ENCODE data around the gene ATF7IP2. TPM values are rescaled to one million over a fixed set of nuclear protein-coding genes. Genes with fewer than 3 reads are reported as not detected.

Gene ATF7IP2
- total RNA-seq, 1 experiment from 2014 or later, result 7.4 TPM

DNA sequence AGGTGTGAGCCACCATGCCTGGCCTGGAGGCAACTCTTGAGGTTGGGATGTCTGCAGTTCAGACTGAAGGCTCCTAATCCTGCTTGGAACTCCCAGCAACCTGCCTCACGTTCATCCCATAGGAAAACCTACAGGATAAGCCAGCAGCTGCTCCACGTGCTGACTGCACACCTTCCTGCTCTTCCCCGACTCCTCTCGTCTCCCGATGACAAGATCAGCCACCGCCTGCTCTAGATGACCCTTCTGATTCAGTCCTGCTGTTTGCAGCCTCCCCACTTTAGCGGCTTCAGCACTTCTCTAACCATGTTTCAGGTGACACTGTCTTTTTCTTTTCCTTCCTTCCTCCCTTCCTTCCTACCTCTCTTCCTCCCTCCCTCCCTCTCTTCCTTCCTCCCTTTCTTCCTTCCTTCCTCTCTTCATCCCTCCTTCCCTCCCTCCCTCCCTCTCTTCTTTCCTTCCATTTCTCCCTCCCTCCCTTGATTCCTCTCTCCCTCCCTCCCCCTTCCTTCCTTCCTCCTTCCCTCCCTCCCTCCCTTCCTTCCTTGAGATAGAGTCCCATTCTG, 132.7 kb downstream of the ATF7IP2 start:
- Histone ChIP-seq H3K9me3 (ENCODE audit: control insufficient read depth in 1 of 2, insufficient read depth in 1 of 2, low read depth in 1 of 2, low read length in 2 of 2) (no peaks in the 10 kb centered on the region), H3K9ac (ENCODE audit: low read length) (no peak overlapping the region), H3K36me3 (ENCODE audit: control insufficient read depth in 1 of 2, insufficient read depth in 2 of 2, low read length in 2 of 2) (0 out of 4 replicates have a peak, but pooled peaks cover 0 to under 1% of the 10 kb centered on the region in 2 experiments), H4K20me1 (ENCODE audit: insufficient read depth) (no peaks in the 10 kb centered on the region), H3K9me2 (ENCODE audit: insufficient read depth) (no peaks in the 10 kb centered on the region), H2AFZ (ENCODE audit: low read depth, low read length, poor library complexity, severe bottlenecking) (no peak overlapping the region), H3K4me1 (ENCODE audit: control insufficient read depth in 1 of 2, insufficient read depth in 2 of 2, low read length in 2 of 2) (no peaks in the 10 kb centered on the region), H3K4me2 (ENCODE audit: low read length) (no peak overlapping the region), H3K79me2 (ENCODE audit: insufficient read depth, low read length) (no peaks in the 10 kb centered on the region), H3K27ac (ENCODE audit: low read depth, low read length) (no peak overlapping the region), H3K4me3 (replicated peaks in 1 of 2; ENCODE audit: low read depth in 1 of 2, low read length in 2 of 2) (no peak overlapping the region), H3K27me3 (ENCODE audit: insufficient read depth, low read length) (no peaks in the 10 kb centered on the region)
- RAD21 ChIA-PET (ENCODE audit: low non-redundant PET in 1 of 2, low total read pairs in 2 of 2, uncharacterized antibody in 2 of 2, unreplicated experiment in 2 of 2), result no interaction called here
- BruUV-seq (replicated peaks), result no TSS peak
- intact Hi-C loops (cut with micrococcal nuclease), result no loop called here
- CTCF ChIA-PET, result interaction anchor here (0.9 to 1.3 kb wide), 2 partner anchors 218 to 219 kb away, joined by 3 to 4 read pairs; no protein-coding TSS in a partner anchor
- no peak for DNase-seq (ENCODE audit: low read depth, low spot score)
- no peak for TF ChIP-seq SIN3A (IDR thresholded peaks at IDR 0.05; ENCODE audit: low read depth)
- no peak for TF ChIP-seq ELF1 (IDR thresholded peaks at IDR 0.05; ENCODE audit: borderline replicate concordance, low read depth)
- POLR2A ChIA-PET, result no interaction called here
- no peak for ATAC-seq

DNA sequence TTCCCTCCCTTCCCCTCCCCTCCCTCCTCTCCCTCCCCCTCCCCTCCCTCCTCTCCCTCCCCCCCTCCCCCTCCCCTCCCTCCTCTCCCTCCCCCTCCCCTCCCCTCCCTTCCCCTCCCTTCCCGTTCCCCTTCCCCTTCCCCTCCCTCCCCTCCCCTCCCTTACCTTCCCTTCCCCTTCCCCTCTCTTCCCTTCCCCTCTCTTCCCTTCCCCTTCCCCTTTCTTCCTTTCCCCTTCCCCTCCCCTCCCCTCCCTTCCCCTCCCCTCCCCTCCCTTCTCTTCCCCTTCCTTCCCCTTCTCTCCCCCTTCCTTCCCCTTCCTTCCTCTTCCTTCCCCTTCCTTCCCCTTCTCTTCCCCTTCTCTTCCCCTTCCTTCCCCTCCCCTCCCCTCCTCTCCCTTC, 133.4 kb downstream of the ATF7IP2 start:
- H3K27ac ChIP-seq (ENCODE audit: low read depth, low read length), result no peak overlapping the region
- H3K9ac ChIP-seq (ENCODE audit: low read length), result no peak overlapping the region
- no peak overlapping the region for H3K4me3 ChIP-seq (replicated peaks in 1 of 2; ENCODE audit: low read depth in 1 of 2, low read length in 2 of 2)
- no peaks in the 10 kb centered on the region for H4K20me1 ChIP-seq (ENCODE audit: insufficient read depth)
- no peaks in the 10 kb centered on the region for H3K9me3 ChIP-seq (ENCODE audit: control insufficient read depth in 1 of 2, insufficient read depth in 1 of 2, low read depth in 1 of 2, low read length in 2 of 2)
- ChIA-PET CTCF (no interaction called here), RAD21 (ENCODE audit: low non-redundant PET in 1 of 2, low total read pairs in 2 of 2, uncharacterized antibody in 2 of 2, unreplicated experiment in 2 of 2) (no interaction called here), POLR2A (no interaction called here)
- ATAC-seq (no peak), DNase-seq (ENCODE audit: low read depth, low spot score) (no peak)
- no peaks in the 10 kb centered on the region for H3K4me1 ChIP-seq (ENCODE audit: control insufficient read depth in 1 of 2, insufficient read depth in 2 of 2, low read length in 2 of 2)
- no peak for TF ChIP-seq SIN3A (IDR thresholded peaks at IDR 0.05; ENCODE audit: low read depth)
- TF ChIP-seq, protein P1, sequence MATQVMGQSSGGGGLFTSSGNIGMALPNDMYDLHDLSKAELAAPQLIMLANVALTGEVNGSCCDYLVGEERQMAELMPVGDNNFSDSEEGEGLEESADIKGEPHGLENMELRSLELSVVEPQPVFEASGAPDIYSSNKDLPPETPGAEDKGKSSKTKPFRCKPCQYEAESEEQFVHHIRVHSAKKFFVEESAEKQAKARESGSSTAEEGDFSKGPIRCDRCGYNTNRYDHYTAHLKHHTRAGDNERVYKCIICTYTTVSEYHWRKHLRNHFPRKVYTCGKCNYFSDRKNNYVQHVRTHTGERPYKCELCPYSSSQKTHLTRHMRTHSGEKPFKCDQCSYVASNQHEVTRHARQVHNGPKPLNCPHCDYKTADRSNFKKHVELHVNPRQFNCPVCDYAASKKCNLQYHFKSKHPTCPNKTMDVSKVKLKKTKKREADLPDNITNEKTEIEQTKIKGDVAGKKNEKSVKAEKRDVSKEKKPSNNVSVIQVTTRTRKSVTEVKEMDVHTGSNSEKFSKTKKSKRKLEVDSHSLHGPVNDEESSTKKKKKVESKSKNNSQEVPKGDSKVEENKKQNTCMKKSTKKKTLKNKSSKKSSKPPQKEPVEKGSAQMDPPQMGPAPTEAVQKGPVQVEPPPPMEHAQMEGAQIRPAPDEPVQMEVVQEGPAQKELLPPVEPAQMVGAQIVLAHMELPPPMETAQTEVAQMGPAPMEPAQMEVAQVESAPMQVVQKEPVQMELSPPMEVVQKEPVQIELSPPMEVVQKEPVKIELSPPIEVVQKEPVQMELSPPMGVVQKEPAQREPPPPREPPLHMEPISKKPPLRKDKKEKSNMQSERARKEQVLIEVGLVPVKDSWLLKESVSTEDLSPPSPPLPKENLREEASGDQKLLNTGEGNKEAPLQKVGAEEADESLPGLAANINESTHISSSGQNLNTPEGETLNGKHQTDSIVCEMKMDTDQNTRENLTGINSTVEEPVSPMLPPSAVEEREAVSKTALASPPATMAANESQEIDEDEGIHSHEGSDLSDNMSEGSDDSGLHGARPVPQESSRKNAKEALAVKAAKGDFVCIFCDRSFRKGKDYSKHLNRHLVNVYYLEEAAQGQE (IDR thresholded peaks at IDR 0.05; ENCODE audit: low read depth), result no peak
- no peak for TF ChIP-seq CEBPB (IDR thresholded peaks at IDR 0.05; ENCODE audit: low read depth)
- no peaks in the 10 kb centered on the region for H3K27me3 ChIP-seq (ENCODE audit: insufficient read depth, low read length)
- no peak overlapping the region for H2AFZ ChIP-seq (ENCODE audit: low read depth, low read length, poor library complexity, severe bottlenecking)
- intact Hi-C loops (cut with micrococcal nuclease), result no loop called here
- H3K9me2 ChIP-seq (ENCODE audit: insufficient read depth), result no peaks in the 10 kb centered on the region
- BruUV-seq (replicated peaks), result no TSS peak
- H3K4me2 ChIP-seq (ENCODE audit: low read length), result no peak overlapping the region
- H3K36me3 ChIP-seq (ENCODE audit: control insufficient read depth in 1 of 2, insufficient read depth in 2 of 2, low read length in 2 of 2), result 0 out of 4 replicates have a peak, but pooled peaks cover 0 to 3% of the 10 kb centered on the region in 2 experiments
- no peaks in the 10 kb centered on the region for H3K79me2 ChIP-seq (ENCODE audit: insufficient read depth, low read length)
